A549 (cell line): Measurements from ENCODE around the gene UIMC1. TPM values are rescaled to one million over a fixed set of nuclear protein-coding genes. Genes with fewer than 3 reads are reported as not detected.

ENCODE experiments used
- ATAC-seq, 2 experiments: fragments of 200-7000 bp in 1 of 2; fragments of >200 bp in 1 of 2; cut with Nextera tagmentation in 1 of 2; cut with Tn5 transposase in 1 of 2; 3 replicates each; pipeline versions ENCODE4 v1.8.0 to v1.9.1; 2018 to 2020; ENCODE audit warnings: mild to moderate bottlenecking in 1 of 2, moderate library complexity in 1 of 2
- CTCF ChIA-PET: fragments of 300-600 bp; sonication (Branson Sonifier 250); formaldehyde crosslinking; extraction: SDS; loops from one replicate; lab custom pipeline; 2021; ENCODE audit warnings: antibody characterized with exemption, inconsistent platforms; lab: Yijun Ruan, JAX
- POLR2A ChIA-PET: fragments of 350-600 bp; formaldehyde crosslinking; extraction: SDS; loops from one replicate; lab custom pipeline; 2021; ENCODE audit warnings: antibody characterized with exemption, inconsistent platforms; lab: Yijun Ruan, JAX
- DNase-seq, 2 experiments: peaks; one replicate each; pipeline versions ENCODE4 v3.0.0 to v3.0.0-alpha.2; 2011 to 2016; ENCODE audit warnings: low read depth in 1 of 2, low spot score in 1 of 2
- FAIRE-seq: peaks from 2 replicates; lab custom pipeline; 2011; peaks lifted over from hg19 to GRCh38; lab: Jason Lieb, UNC
- H3K27ac ChIP-seq, 2 experiments: fragments of >200 bp; sonication (Bioruptor Twin); formaldehyde crosslinking; 3 replicates each; pipeline ENCODE4 v1.5.1; 2016 to 2017
- H3K4me1 ChIP-seq: fragments of >200 bp; sonication (Bioruptor Twin); formaldehyde crosslinking; 3 replicates; pipeline ENCODE4 v1.6.1; 2016
- H3K4me2 ChIP-seq: fragments of >200 bp; sonication (Bioruptor Twin); formaldehyde crosslinking; 3 replicates; pipeline ENCODE4 v1.6.1; 2016
- H3K4me3 ChIP-seq: fragments of >200 bp; sonication (Bioruptor Twin); formaldehyde crosslinking; 3 replicates; pipeline ENCODE4 v1.5.1; 2016
- H3K9me3 ChIP-seq: fragments of >200 bp; sonication (Bioruptor Twin); formaldehyde crosslinking; 3 replicates; pipeline ENCODE4 v1.6.1; 2016
- BCL3 ChIP-seq: fragments of >200 bp; sonication (Bioruptor Twin); formaldehyde crosslinking; IDR thresholded peaks from 3 replicates; pipeline ENCODE4 v1.6.1; 2016
- BHLHE40 ChIP-seq: IDR thresholded peaks from 2 replicates; pipeline ENCODE4 v1.6.1; 2012; ENCODE audit warnings: low read depth, low read length, inconsistent platforms
- CEBPB ChIP-seq, 2 experiments: fragments of >200 bp in 1 of 2; sonication (Bioruptor Twin) in 1 of 2; formaldehyde crosslinking in 1 of 2; IDR thresholded peaks; 2 replicates each; pipeline ENCODE4 v1.6.1; 2012 to 2016
- CHD2 ChIP-seq: fragments of 150-350 bp; IDR thresholded peaks from 2 replicates; pipeline ENCODE4 v1.6.1; 2014; ENCODE audit warnings: low read length; ENCODE audit not compliant: partially characterized antibody
- CHD4 ChIP-seq: fragments of 200-600 bp; sonication (generic); IDR thresholded peaks from 2 replicates; pipeline ENCODE4 v1.6.1; 2016; ENCODE audit warnings: antibody characterized with exemption, mild to moderate bottlenecking, borderline replicate concordance
- ELK1 ChIP-seq: fragments of 150-350 bp; IDR thresholded peaks from 2 replicates; pipeline ENCODE4 v1.6.1; 2014; ENCODE audit warnings: low read depth, mild to moderate bottlenecking, low read length
- ESRRA ChIP-seq: fragments of 150-350 bp; IDR thresholded peaks from 2 replicates; pipeline ENCODE4 v1.6.1; 2014; ENCODE audit warnings: mild to moderate bottlenecking, low read length, borderline replicate concordance
- FOSB ChIP-seq: fragments of 250-450 bp; sonication (Bioruptor Pico); IDR thresholded peaks from 2 replicates; pipeline ENCODE4 v1.5.0; 2020; ENCODE audit warnings: mild to moderate bottlenecking, moderate library complexity
- FOXS1 ChIP-seq: fragments of 250-450 bp; sonication (Bioruptor Pico); IDR thresholded peaks from 2 replicates; pipeline ENCODE4 v1.5.0; 2020; ENCODE audit warnings: mild to moderate bottlenecking, moderate library complexity
- HOXB13 ChIP-seq: fragments of 250-450 bp; sonication (Bioruptor Pico); IDR thresholded peaks from 2 replicates; pipeline ENCODE4 v1.5.0; 2020; ENCODE audit warnings: low read depth, mild to moderate bottlenecking, moderate library complexity
- JUN ChIP-seq, 2 experiments: fragments of >200 bp; sonication (Bioruptor Twin); formaldehyde crosslinking; IDR thresholded peaks; 2 replicates in 1 of 2; 3 replicates in 1 of 2; pipeline ENCODE4 v1.6.1; 2016 to 2017
- KDM1A ChIP-seq: fragments of 200-600 bp; sonication (generic); IDR thresholded peaks from 2 replicates; pipeline ENCODE4 v1.6.1; 2016; ENCODE audit warnings: low read depth, mild to moderate bottlenecking
- KDM5A ChIP-seq: fragments of 200-600 bp; sonication (generic); IDR thresholded peaks from 2 replicates; pipeline ENCODE4 v1.6.1; 2016; ENCODE audit warnings: antibody characterized with exemption, mild to moderate bottlenecking
- MAX ChIP-seq: IDR thresholded peaks from 2 replicates; pipeline ENCODE4 v1.6.1; 2012
- NPAS2 ChIP-seq: fragments of 250-450 bp; sonication (Bioruptor Pico); IDR thresholded peaks from 2 replicates; pipeline ENCODE4 v1.8.0; 2022; ENCODE audit warnings: mild to moderate bottlenecking, moderate library complexity, borderline replicate concordance
- RAD21 ChIP-seq, 2 experiments: fragments of >200 bp in 1 of 2; sonication (Bioruptor Twin) in 1 of 2; formaldehyde crosslinking in 1 of 2; IDR thresholded peaks in 1 of 2; conservative IDR thresholded peaks in 1 of 2; 2 replicates in 1 of 2; 3 replicates in 1 of 2; pipeline ENCODE4 v1.6.1; 2012 to 2018; ENCODE audit warnings: inconsistent platforms in 1 of 2
- RCOR1 ChIP-seq: fragments of 150-350 bp; IDR thresholded peaks from 2 replicates; pipeline ENCODE4 v1.6.1; 2014; ENCODE audit warnings: antibody characterized with exemption, low read length, low read depth
- REST ChIP-seq: fragments of 200-600 bp; sonication (generic); IDR thresholded peaks from 2 replicates; pipeline ENCODE4 v1.6.1; 2016; ENCODE audit warnings: antibody characterized with exemption, mild to moderate bottlenecking, moderate library complexity
- RFX5 ChIP-seq: fragments of 450-650 bp; IDR thresholded peaks from 2 replicates; pipeline ENCODE4 v1.7.1; 2014; ENCODE audit warnings: antibody characterized with exemption, mild to moderate bottlenecking, moderate library complexity
- TFCP2L1 ChIP-seq: fragments of 250-450 bp; sonication (Bioruptor Pico); IDR thresholded peaks from 2 replicates; pipeline ENCODE4 v1.5.0; 2021; ENCODE audit warnings: mild to moderate bottlenecking
- TP53 ChIP-seq: fragments of 250-450 bp; sonication (Bioruptor Pico); IDR thresholded peaks from 2 replicates; pipeline ENCODE4 v1.5.0; 2021; ENCODE audit warnings: mild to moderate bottlenecking, moderate library complexity
- WGBS: methylation state at CpG from one replicate; pipeline ENCODE4 v1.1.6; 2017; ENCODE audit errors: missing lambda C conversion rate; 5-methylcytosine and 5-hydroxymethylcytosine counted together
- polyA plus RNA-seq, 4 experiments: library from polyadenylated mRNA; depleted of rRNA in 3 of 4; stranded (reverse); fragments of >200 nt; fragmentation: RNase III in 1 of 4; extraction: RNeasy Plus Mini Kit Qiagen cat#74134 plus additional on column Dnase treatment in 1 of 4; gene quantifications; 2 replicates in 3 of 4; 3 replicates in 1 of 4; pipeline ENCODE4 v1.2.3, GENCODE V29; 2011 to 2017

UIMC1 gene
- polyA plus RNA-seq, 2 of the 4 experiments (the other 2 are of a cell fraction): 47.8 to 52.5 TPM

- 95% methylated on average over 1 of the region's 1 CpG for WGBS
- Histone ChIP-seq H3K4me2 (no peak overlapping the region), H3K4me3 (no peak overlapping the region), H3K27ac (no peak overlapping the region), H3K4me1 (no peaks in the 10 kb centered on the region)
- ATAC-seq (no peak), FAIRE-seq (no peak)
- POLR2A ChIA-PET: no interaction called here
- no peak for TF ChIP-seq BHLHE40
- TF ChIP-seq KDM5A: no peak
- TF ChIP-seq ESRRA: no peak
- no peak for TF ChIP-seq CHD4
- TF ChIP-seq HOXB13: no peak
- TF ChIP-seq MAX: no peak
- no peak for TF ChIP-seq CEBPB (IDR thresholded peaks at IDR 0.05)
- TF ChIP-seq RCOR1: no peak
- no peak for TF ChIP-seq BCL3
- TF ChIP-seq, all 56 proteins: peak for 0
- no peaks in the 10 kb centered on the region for H3K9me3 ChIP-seq
- CTCF ChIA-PET: interaction anchor here (0.8 to 4.6 kb wide), 5 partner anchors 10 to 43 kb away, joined by 3 to 21 read pairs (median 3); no protein-coding TSS in a partner anchor
- DNase-seq: no peak
Measured at GRCh38 chr5:177043958-177044357, 37.4 kb upstream of the UIMC1 start.

GRCh38 chr5:177043114-177043513 is 36.5 kb upstream of the UIMC1 start:
- ChIA-PET POLR2A (no interaction called here), CTCF (interaction anchor here (0.8 to 4.6 kb wide), 2 partner anchors 28 to 32 kb away, joined by 3 to 21 read pairs; no protein-coding TSS in a partner anchor)
- FAIRE-seq (no peak), ATAC-seq (no peak), DNase-seq (no peak)
- no peaks in the 10 kb centered on the region for H3K9me3 ChIP-seq
- WGBS: 95% methylated on average over 6 of the region's 6 CpGs
- H3K4me1 ChIP-seq: no peaks in the 10 kb centered on the region
- H3K4me3 ChIP-seq: no peak overlapping the region
- TF ChIP-seq REST (no peak), KDM5A (no peak), TFCP2L1 (CRISPR knock-in tag) (no peak), NPAS2 (no peak), FOXS1 (CRISPR knock-in tag) (no peak), RFX5 (no peak), FOSB (CRISPR knock-in tag) (no peak), KDM1A (no peak), TP53 (CRISPR knock-in tag) (no peak), CHD2 (no peak), ELK1 (no peak), JUN (IDR thresholded peaks at IDR 0.05) (no peak), RAD21 (conservative IDR thresholded peaks at IDR 0.05 in 1 of 2, IDR thresholded peaks at IDR 0.05 in 1 of 2) (no peak)
- H3K27ac ChIP-seq: no peak overlapping the region
- no peak overlapping the region for H3K4me2 ChIP-seq
